ENCODE data around the gene NIT1.
"Not testable (repeated sequence)": the region's sequence is repeated elsewhere in the genome, so short reads cannot be mapped to it uniquely, and the experiment has no call there.

The NIT1 gene

GRCh38 chr1:161115132-161115711 lies 2.7 kb upstream of the NIT1 start:
- Mint-ChIP-seq H3K36me3 (ENCODE audit: low read depth) (peaks cover 91% of the 10 kb centered on the region), H3K4me1 (ENCODE audit: low read depth) (peaks cover 75% of the 10 kb centered on the region), H3K4me3 (peak overlapping the region; percentile 97), H3K9me3 (no peaks in the 10 kb centered on the region), H3K27me3 (no peaks in the 10 kb centered on the region), H3K27ac (peak overlapping the region; percentile 92)
- no peak for DNase-seq

- not testable (repeated sequence) for DNase-seq, H3K9me3 Mint-ChIP-seq, H3K27me3 Mint-ChIP-seq
- H3K27ac Mint-ChIP-seq = peak overlapping the region; percentile 92
- H3K4me1 Mint-ChIP-seq (ENCODE audit: low read depth) = peaks cover 80% of the 10 kb centered on the region
- peaks cover 93% of the 10 kb centered on the region for H3K36me3 Mint-ChIP-seq (ENCODE audit: low read depth)
- H3K4me3 Mint-ChIP-seq = peak overlapping the region; percentile 97
Observed at GRCh38 chr1:161115961-161116360, 1.9 kb upstream of the NIT1 start.

- Mint-ChIP-seq H3K9me3 (no peaks in the 10 kb centered on the region), H3K27ac (peak overlapping the region; percentile 92), H3K36me3 (ENCODE audit: low read depth) (peaks cover 97% of the 10 kb centered on the region), H3K4me3 (peak overlapping the region; percentile 97), H3K4me1 (ENCODE audit: low read depth) (peaks cover 70% of the 10 kb centered on the region), H3K27me3 (no peaks in the 10 kb centered on the region)
- peak; percentile 68 for DNase-seq
Observed at GRCh38 chr1:161119092-161119903, 1.4 kb downstream of the NIT1 start.

- no peak for DNase-seq
- H3K4me3 Mint-ChIP-seq = no peak overlapping the region
- peaks cover 97% of the 10 kb centered on the region for H3K36me3 Mint-ChIP-seq (ENCODE audit: low read depth)
- H3K4me1 Mint-ChIP-seq (ENCODE audit: low read depth) = peaks cover 56% of the 10 kb centered on the region
- H3K27me3 Mint-ChIP-seq = no peaks in the 10 kb centered on the region
- peak overlapping the region; percentile 87 for H3K27ac Mint-ChIP-seq
- H3K9me3 Mint-ChIP-seq = no peaks in the 10 kb centered on the region
Observed at GRCh38 chr1:161121042-161121650, 3.2 kb downstream of the NIT1 start.

GRCh38 chr1:161121834-161122233 lies 3.9 kb downstream of the NIT1 start:
- Mint-ChIP-seq H3K4me1 (ENCODE audit: low read depth) (peaks cover 53% of the 10 kb centered on the region), H3K36me3 (ENCODE audit: low read depth) (peaks cover 95% of the 10 kb centered on the region), H3K27me3 (no peaks in the 10 kb centered on the region), H3K9me3 (no peaks in the 10 kb centered on the region), H3K4me3 (no peak overlapping the region), H3K27ac (peak overlapping the region; percentile 87)
- DNase-seq = no peak

GRCh38 chr1:161122967-161123366 lies 5.1 kb downstream of the NIT1 start:
- DNase-seq = no peak
- H3K27ac Mint-ChIP-seq = peak overlapping the region; percentile 83
- peaks cover 60% of the 10 kb centered on the region for H3K4me1 Mint-ChIP-seq (ENCODE audit: low read depth)
- H3K9me3 Mint-ChIP-seq = no peaks in the 10 kb centered on the region
- H3K4me3 Mint-ChIP-seq = no peak overlapping the region
- H3K27me3 Mint-ChIP-seq = no peaks in the 10 kb centered on the region
- peaks cover 96% of the 10 kb centered on the region for H3K36me3 Mint-ChIP-seq (ENCODE audit: low read depth)

GRCh38 chr1:161127649-161128048 lies 9.7 kb downstream of the NIT1 start:
- DNase-seq = no peak
- Mint-ChIP-seq H3K4me1 (ENCODE audit: low read depth) (peaks cover 58% of the 10 kb centered on the region), H3K9me3 (no peaks in the 10 kb centered on the region), H3K27me3 (no peaks in the 10 kb centered on the region), H3K27ac (no peak overlapping the region), H3K36me3 (ENCODE audit: low read depth) (peaks cover 86% of the 10 kb centered on the region), H3K4me3 (no peak overlapping the region)

GRCh38 chr1:161128591-161129420 lies 10.9 kb downstream of the NIT1 start:
- peaks cover 74% of the 10 kb centered on the region for H3K36me3 Mint-ChIP-seq (ENCODE audit: low read depth)
- H3K4me3 Mint-ChIP-seq = no peak overlapping the region

GRCh38 chr1:161130266-161130665 lies 12.4 kb downstream of the NIT1 start:
- peaks cover 59% of the 10 kb centered on the region for H3K4me1 Mint-ChIP-seq (ENCODE audit: low read depth)
- no peak for DNase-seq
- H3K27ac Mint-ChIP-seq = no peak overlapping the region
- H3K36me3 Mint-ChIP-seq (ENCODE audit: low read depth) = peaks cover 64% of the 10 kb centered on the region
- H3K27me3 Mint-ChIP-seq = no peaks in the 10 kb centered on the region
- H3K4me3 Mint-ChIP-seq = peak overlapping the region; percentile 16
- no peaks in the 10 kb centered on the region for H3K9me3 Mint-ChIP-seq

More at GRCh38 chr1:161128591-161129420, 10.9 kb downstream of the NIT1 start:
- no peaks in the 10 kb centered on the region for H3K27me3 Mint-ChIP-seq
- no peaks in the 10 kb centered on the region for H3K9me3 Mint-ChIP-seq
- no peak overlapping the region for H3K27ac Mint-ChIP-seq
- peaks cover 56% of the 10 kb centered on the region for H3K4me1 Mint-ChIP-seq (ENCODE audit: low read depth)
- DNase-seq = no peak

- H3K27ac Mint-ChIP-seq = no peak overlapping the region
- no peaks in the 10 kb centered on the region for H3K27me3 Mint-ChIP-seq
- peaks cover 56% of the 10 kb centered on the region for H3K4me1 Mint-ChIP-seq (ENCODE audit: low read depth)
- H3K36me3 Mint-ChIP-seq (ENCODE audit: low read depth) = peaks cover 62% of the 10 kb centered on the region
- no peak overlapping the region for H3K4me3 Mint-ChIP-seq
- H3K9me3 Mint-ChIP-seq = no peaks in the 10 kb centered on the region
- no peak for DNase-seq
Observed at GRCh38 chr1:161131523-161132409, 13.9 kb downstream of the NIT1 start.

- H3K27me3 Mint-ChIP-seq = no peaks in the 10 kb centered on the region
- peak; percentile 93 for DNase-seq
- no peaks in the 10 kb centered on the region for H3K9me3 Mint-ChIP-seq
- H3K27ac Mint-ChIP-seq = no peak within 1 kb of the TSS
- H3K36me3 Mint-ChIP-seq (ENCODE audit: low read depth) = peaks cover 53% of the 10 kb centered on the region
- H3K4me1 Mint-ChIP-seq (ENCODE audit: low read depth) = peaks cover 48% of the 10 kb centered on the region
- no peak within 1 kb of the TSS for H3K4me3 Mint-ChIP-seq
Observed at GRCh38 chr1:161132410-161133219, 14.7 kb downstream of the NIT1 start, which contains the start of gene DEDD. Gene DEDD, minus strand, starts transcription at chr1:161132667. Its CDS starts 8,205 bp downstream, at chr1:161124462.

- Mint-ChIP-seq H3K27ac (no peak overlapping the region), H3K36me3 (ENCODE audit: low read depth) (peaks cover 47% of the 10 kb centered on the region)
Observed at GRCh38 chr1:161133220-161133740, 15.4 kb downstream of the NIT1 start.

GRCh38 chr1:161137881-161138280 lies 20.0 kb downstream of the NIT1 start:
- Mint-ChIP-seq H3K27ac (no peak overlapping the region), H3K36me3 (ENCODE audit: low read depth) (peaks cover 15% of the 10 kb centered on the region)
- no peak for DNase-seq

More at GRCh38 chr1:161133220-161133740, 15.4 kb downstream of the NIT1 start:
- Mint-ChIP-seq H3K4me1 (ENCODE audit: low read depth) (peaks cover 42% of the 10 kb centered on the region), H3K9me3 (no peaks in the 10 kb centered on the region), H3K27me3 (no peaks in the 10 kb centered on the region), H3K4me3 (no peak overlapping the region)
- no peak for DNase-seq

More at GRCh38 chr1:161137881-161138280, 20.0 kb downstream of the NIT1 start:
- H3K27me3 Mint-ChIP-seq = no peaks in the 10 kb centered on the region
- no peaks in the 10 kb centered on the region for H3K9me3 Mint-ChIP-seq
- peaks cover 7% of the 10 kb centered on the region for H3K4me1 Mint-ChIP-seq (ENCODE audit: low read depth)
- H3K4me3 Mint-ChIP-seq = no peak overlapping the region
